H1 (cell line): ENCODE results near the gene ASXL3. TPM values are rescaled to one million over a fixed set of nuclear protein-coding genes. Genes with fewer than 3 reads are reported as not detected.

ENCODE experiments used
- BRCA1 ChIP-seq: IDR thresholded peaks from 2 replicates; pipeline ENCODE4 v1.6.1; 2012; ENCODE audit warnings: low read depth, low read length, improper control_type of control experiment
- FOSL1 ChIP-seq: IDR thresholded peaks from 2 replicates; pipeline ENCODE4 v1.6.1; 2011; ENCODE audit warnings: mild to moderate bottlenecking, low read depth, low read length, moderate library complexity; ENCODE audit not compliant: insufficient read depth
- polyA plus RNA-seq, 7 experiments: library from polyadenylated mRNA; depleted of rRNA in 3 of 7; stranded (reverse) in 5 of 7; unstranded in 2 of 7; fragments of >200 nt in 5 of 7; fragments of 200-250 nt in 2 of 7; gene quantifications; 1 replicate in 5 of 7; 2 replicates in 1 of 7; 4 replicates in 1 of 7; pipeline versions ENCODE4 v1.2.1 to v1.2.3, GENCODE V29; 2011 to 2013; ENCODE audit warnings: missing spikeins in 2 of 7, mixed read lengths in 2 of 7
- total RNA-seq: library from RNA; stranded (reverse); fragmentation: NEBNext Ultra II Directional; extraction: Animal tissue kit (Norgen Biotek cat#: 25700); gene quantifications from 2 replicates; pipeline ENCODE4 v1.2.1, GENCODE V29; 2021
- TF ChIP-seq, protein P1 (sequence below): IDR thresholded peaks from 2 replicates; pipeline ENCODE4 v1.6.1; 2011; ENCODE audit warnings: low read depth, mild to moderate bottlenecking, low read length; ENCODE audit not compliant: insufficient read depth

ASXL3 gene
- total and polyA plus RNA-seq, 2 of the 8 experiments (the other 6 are each of a cell fraction or from before 2014, with no cell fraction given) = 0.08 to 1.3 TPM

- TF ChIP-seq FOSL1 (no peak), BRCA1 (no peak)
- TF ChIP-seq, protein P1, sequence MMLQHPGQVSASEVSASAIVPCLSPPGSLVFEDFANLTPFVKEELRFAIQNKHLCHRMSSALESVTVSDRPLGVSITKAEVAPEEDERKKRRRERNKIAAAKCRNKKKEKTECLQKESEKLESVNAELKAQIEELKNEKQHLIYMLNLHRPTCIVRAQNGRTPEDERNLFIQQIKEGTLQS = no peak
Observed at GRCh38 chr18:33603454-33603853, 25.4 kb downstream of the ASXL3 start (continued).
